ENCODE measurements around the gene CGA. TPM values are rescaled to one million over a fixed set of nuclear protein-coding genes. Genes with fewer than 3 reads are reported as not detected.

CGA gene
- polyA plus RNA-seq, 2 of the 4 experiments (the other 2 are of a cell fraction) = not detected

- TF ChIP-seq REST (IDR thresholded peaks at IDR 0.05) = no peak
- no peak for TF ChIP-seq BCL3 (IDR thresholded peaks at IDR 0.05)
Observed at GRCh38 chr6:87100216-87100615, 5.3 kb upstream of the CGA start (continued).

GRCh38 chr6:87099472-87099871, 4.6 kb upstream of the CGA start:
- Histone ChIP-seq H3K4me2 (no peak overlapping the region), H3K27ac (no peak overlapping the region), H3K4me1 (no peaks in the 10 kb centered on the region), H3K4me3 (no peak overlapping the region), H3K9me3 (no peaks in the 10 kb centered on the region)
- ATAC-seq (no peak), FAIRE-seq (no peak), DNase-seq (ENCODE audit: low read depth in 1 of 2, low spot score in 1 of 2) (no peak)
- TF ChIP-seq FOSB (CRISPR knock-in tag; IDR thresholded peaks at IDR 0.05) (no peak), ZC3H11A (IDR thresholded peaks at IDR 0.05) (no peak), ZSCAN20 (CRISPR knock-in tag; IDR thresholded peaks at IDR 0.05) (no peak), FOXS1 (CRISPR knock-in tag; IDR thresholded peaks at IDR 0.05) (no peak), RNF2 (IDR thresholded peaks at IDR 0.05; ENCODE audit: borderline replicate concordance, low read depth) (no peak), HOXA7 (CRISPR knock-in tag; IDR thresholded peaks at IDR 0.05) (no peak), ZNF302 (CRISPR knock-in tag; IDR thresholded peaks at IDR 0.05) (no peak), HOXB5 (CRISPR knock-in tag; IDR thresholded peaks at IDR 0.05) (no peak)
- ChIA-PET POLR2A (no interaction called here), CTCF (no interaction called here)

- ChIA-PET CTCF (no interaction called here), POLR2A (no interaction called here)
- no peak for ATAC-seq
- TF ChIP-seq TP53 (CRISPR knock-in tag; IDR thresholded peaks at IDR 0.05) = no peak
- TF ChIP-seq HOXA7 (CRISPR knock-in tag; IDR thresholded peaks at IDR 0.05) = no peak
- TF ChIP-seq MAFK (IDR thresholded peaks at IDR 0.05; ENCODE audit: partially characterized antibody) = no peak
- no peak for TF ChIP-seq TFCP2L1 (CRISPR knock-in tag; IDR thresholded peaks at IDR 0.05)
- no peak for TF ChIP-seq EHMT2 (IDR thresholded peaks at IDR 0.05; ENCODE audit: low read depth)
- no peak for TF ChIP-seq HEYL (CRISPR knock-in tag; IDR thresholded peaks at IDR 0.05)
- TF ChIP-seq RAD21 (conservative IDR thresholded peaks at IDR 0.05 in 1 of 2, IDR thresholded peaks at IDR 0.05 in 1 of 2) = no peak
- no peaks in the 10 kb centered on the region for H3K9me3 ChIP-seq
- FAIRE-seq = no peak
- H3K4me1 ChIP-seq = no peaks in the 10 kb centered on the region
- no peak overlapping the region for H3K27ac ChIP-seq
- H3K4me3 ChIP-seq = no peak overlapping the region
- no peak for DNase-seq (ENCODE audit: low read depth in 1 of 2, low spot score in 1 of 2)
- H3K4me2 ChIP-seq = no peak overlapping the region
- WGBS (ENCODE audit: missing lambda C conversion rate) = 5% methylated on average over 1 of the region's 1 CpG
Observed at GRCh38 chr6:87094576-87094975, 330 bp downstream of the CGA start.

GRCh38 chr6:87093651-87094050, 1.3 kb downstream of the CGA start:
- 27% methylated on average over 2 of the region's 2 CpGs for WGBS (ENCODE audit: missing lambda C conversion rate)
- Histone ChIP-seq H3K4me1 (no peaks in the 10 kb centered on the region), H3K27ac (no peak overlapping the region), H3K9me3 (no peaks in the 10 kb centered on the region), H3K4me3 (no peak overlapping the region), H3K4me2 (no peak overlapping the region)
- CTCF ChIA-PET = no interaction called here
- ATAC-seq (no peak), DNase-seq (ENCODE audit: low read depth in 1 of 2, low spot score in 1 of 2) (no peak), FAIRE-seq (no peak)
- POLR2A ChIA-PET = no interaction called here
- TF ChIP-seq NR3C1 (IDR thresholded peaks at IDR 0.05) (no peak), MAFK (IDR thresholded peaks at IDR 0.05; ENCODE audit: partially characterized antibody) (no peak), ELK1 (IDR thresholded peaks at IDR 0.05; ENCODE audit: low read depth, low read length) (no peak), CBX8 (IDR thresholded peaks at IDR 0.05) (no peak), KDM1A (IDR thresholded peaks at IDR 0.05; ENCODE audit: low read depth) (no peak), FOSL2 (IDR thresholded peaks at IDR 0.05) (no peak), FOSL2 (CRISPR knock-in tag; IDR thresholded peaks at IDR 0.05) (no peak), JUNB (IDR thresholded peaks at IDR 0.05) (no peak), FOXS1 (CRISPR knock-in tag; IDR thresholded peaks at IDR 0.05) (no peak), CHD2 (IDR thresholded peaks at IDR 0.05; ENCODE audit: low read length, partially characterized antibody) (no peak), CBX2 (IDR thresholded peaks at IDR 0.05; ENCODE audit: borderline replicate concordance, low read depth) (no peak), POLR2A (IDR thresholded peaks at IDR 0.05; ENCODE audit: low read length) (no peak), JUN (IDR thresholded peaks at IDR 0.05) (no peak), PBX3 (IDR thresholded peaks at IDR 0.05) (no peak), HDAC2 (IDR thresholded peaks at IDR 0.05) (no peak), TFCP2L1 (CRISPR knock-in tag; IDR thresholded peaks at IDR 0.05) (no peak)

Measured in A549 (cell line).